NB4 (cell line): ENCODE data around the gene PDE4D.

Source experiments
- CTCF ChIP-seq: IDR thresholded peaks from one replicate; pipeline ENCODE4 v1.5.1; 2012; ENCODE audit warnings: low read depth, low read length
- MYC ChIP-seq: IDR thresholded peaks from 2 replicates; pipeline ENCODE4 v1.6.1; 2011; ENCODE audit warnings: low read depth, low read length
- POLR2A ChIP-seq: IDR thresholded peaks from 2 replicates; pipeline ENCODE4 v1.6.1; 2011; ENCODE audit warnings: mild to moderate bottlenecking; ENCODE audit not compliant: insufficient read length; ENCODE audit errors: extremely low read depth
- TF ChIP-seq, protein P1 (sequence below): IDR thresholded peaks from 2 replicates; pipeline ENCODE4 v1.6.1; 2011; ENCODE audit warnings: low read depth, low read length

DNA sequence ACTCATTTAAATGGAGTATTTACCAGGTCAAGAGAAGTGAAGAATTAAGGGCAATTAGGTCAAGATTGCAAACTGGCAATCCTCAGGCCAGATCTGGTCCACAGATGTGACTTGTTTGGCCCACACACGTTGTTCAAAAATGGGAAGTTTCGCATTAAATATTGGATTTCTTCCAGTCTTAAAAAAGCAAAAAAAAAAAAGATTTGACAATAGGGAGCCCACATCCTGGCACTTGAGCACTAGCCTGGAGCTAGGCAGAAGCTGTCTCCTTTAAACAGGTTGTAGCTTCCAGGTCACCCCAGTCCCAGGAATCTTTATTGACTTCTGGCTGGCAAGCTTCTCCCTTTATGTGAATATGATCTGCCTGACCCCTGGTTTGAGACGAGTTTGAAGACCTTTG lies 790.2 kb downstream of the PDE4D start:
- TF ChIP-seq CTCF, result no peak
- no peak for TF ChIP-seq MYC
- TF ChIP-seq, protein P1, sequence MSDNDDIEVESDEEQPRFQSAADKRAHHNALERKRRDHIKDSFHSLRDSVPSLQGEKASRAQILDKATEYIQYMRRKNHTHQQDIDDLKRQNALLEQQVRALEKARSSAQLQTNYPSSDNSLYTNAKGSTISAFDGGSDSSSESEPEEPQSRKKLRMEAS, result no peak
- no peak for TF ChIP-seq POLR2A
